GM20000 (cell line): Measurements from ENCODE around the gene MASP2.
"Not testable (repeated sequence)": the region's sequence is repeated elsewhere in the genome, so short reads cannot be mapped to it uniquely, and the experiment has no call there.

Source experiments
- DNase-seq: peaks from one replicate; pipeline ENCODE4 v3.0.0; 2012; ENCODE audit warnings: low spot score
- CTCF ChIP-seq: IDR thresholded peaks from 2 replicates; pipeline ENCODE4 v1.5.1; 2012; ENCODE audit warnings: mild to moderate bottlenecking, control low read depth; ENCODE audit errors: extremely low read depth, missing control alignments

MASP2 gene

GRCh38 chr1:11019971-11020370 is 27.1 kb downstream of the MASP2 start:
- no peak for DNase-seq
- TF ChIP-seq CTCF, result no peak

- DNase-seq, result not testable (repeated sequence)
Measured at GRCh38 chr1:11019358-11019757, 27.7 kb downstream of the MASP2 start.

- no peak for TF ChIP-seq CTCF
- DNase-seq, result no peak
Measured at GRCh38 chr1:11013160-11013531, 33.9 kb downstream of the MASP2 start.

- TF ChIP-seq CTCF, result no peak
Measured at GRCh38 chr1:11012260-11013159, 34.5 kb downstream of the MASP2 start, which contains the start of gene TARDBP. TSS of gene TARDBP (plus strand) at chr1:11012654. CDS start at chr1:11013728, 1,074 bp downstream.

GRCh38 chr1:11000526-11000925 is 46.5 kb downstream of the MASP2 start:
- no peak for TF ChIP-seq CTCF
- no peak for DNase-seq

More at GRCh38 chr1:11012260-11013159, 34.5 kb downstream of the MASP2 start, which contains the start of gene TARDBP:
- DNase-seq, result peak; percentile 97

- DNase-seq, result no peak
- TF ChIP-seq CTCF, result no peak
Measured at GRCh38 chr1:10996100-10996499, 50.9 kb downstream of the MASP2 start.

GRCh38 chr1:10992864-10993263 is 54.2 kb downstream of the MASP2 start:
- DNase-seq, result no peak
- TF ChIP-seq CTCF, result no peak

- not testable (repeated sequence) for DNase-seq
Measured at GRCh38 chr1:10992004-10992403, 55.0 kb downstream of the MASP2 start.
